H1 (cell line): ENCODE results near the gene OPCML.

ENCODE experiments used
- CEBPB ChIP-seq: IDR thresholded peaks from 2 replicates; pipeline ENCODE4 v1.6.1; 2012; ENCODE audit warnings: low read depth, low read length
- EGR1 ChIP-seq: IDR thresholded peaks from 2 replicates; pipeline ENCODE4 v1.6.1; 2011; ENCODE audit warnings: low read depth, low read length, borderline replicate concordance
- EZH2 ChIP-seq: fragments of 200-600 bp; sonication (generic); IDR thresholded peaks from 2 replicates; pipeline ENCODE4 v1.7.1; 2012; ENCODE audit warnings: low read depth, mild to moderate bottlenecking, moderate library complexity, low read length, inconsistent platforms; ENCODE audit not compliant: severe bottlenecking
- KDM4A ChIP-seq: IDR thresholded peaks from one replicate; pipeline ENCODE4 v1.7.1; 2012; ENCODE audit warnings: low read depth, mild to moderate bottlenecking, moderate library complexity, low read length, inconsistent platforms; ENCODE audit not compliant: severe bottlenecking
- MAFK ChIP-seq: IDR thresholded peaks from 2 replicates; pipeline ENCODE4 v1.6.1; 2012; ENCODE audit warnings: low read depth, mild to moderate bottlenecking, improper control_type of control experiment, low read length
- MAX ChIP-seq: IDR thresholded peaks from 2 replicates; pipeline ENCODE4 v1.6.1; 2012; ENCODE audit warnings: inconsistent platforms
- RAD21 ChIP-seq, 2 experiments: IDR thresholded peaks in 1 of 2; conservative IDR thresholded peaks in 1 of 2; 2 replicates each; pipeline ENCODE4 v1.6.1; 2011; ENCODE audit warnings: low read depth in 2 of 2, low read length in 2 of 2, improper control_type of control experiment in 1 of 2, inconsistent platforms in 1 of 2, mild to moderate bottlenecking in 1 of 2, moderate library complexity in 1 of 2
- SP2 ChIP-seq: IDR thresholded peaks from 2 replicates; pipeline ENCODE4 v1.6.1; 2012; ENCODE audit warnings: mild to moderate bottlenecking, low read length, inconsistent platforms
- SRF ChIP-seq: IDR thresholded peaks from 2 replicates; pipeline ENCODE4 v1.6.1; 2011; ENCODE audit warnings: mild to moderate bottlenecking, low read depth, low read length, moderate library complexity
- TEAD4 ChIP-seq: IDR thresholded peaks from 2 replicates; pipeline ENCODE4 v1.6.1; 2012; ENCODE audit warnings: low read depth, low read length, inconsistent platforms, mixed read lengths
- ZNF274 ChIP-seq: IDR thresholded peaks from 2 replicates; pipeline ENCODE4 v1.7.0; 2012; ENCODE audit warnings: low read length, borderline replicate concordance; ENCODE audit errors: extremely low read depth
- TF ChIP-seq, protein P1 (sequence below), 3 experiments: IDR thresholded peaks; 1 replicate in 2 of 3; 2 replicates in 1 of 3; pipeline versions ENCODE4 v1.5.1 to v1.6.1; 2011; ENCODE audit warnings: low read length in 3 of 3, mild to moderate bottlenecking in 3 of 3, inconsistent platforms in 2 of 3, low read depth in 1 of 3, moderate library complexity in 1 of 3; ENCODE audit not compliant: insufficient read depth in 1 of 3; ENCODE audit errors: control extremely low read depth in 1 of 3

DNA sequence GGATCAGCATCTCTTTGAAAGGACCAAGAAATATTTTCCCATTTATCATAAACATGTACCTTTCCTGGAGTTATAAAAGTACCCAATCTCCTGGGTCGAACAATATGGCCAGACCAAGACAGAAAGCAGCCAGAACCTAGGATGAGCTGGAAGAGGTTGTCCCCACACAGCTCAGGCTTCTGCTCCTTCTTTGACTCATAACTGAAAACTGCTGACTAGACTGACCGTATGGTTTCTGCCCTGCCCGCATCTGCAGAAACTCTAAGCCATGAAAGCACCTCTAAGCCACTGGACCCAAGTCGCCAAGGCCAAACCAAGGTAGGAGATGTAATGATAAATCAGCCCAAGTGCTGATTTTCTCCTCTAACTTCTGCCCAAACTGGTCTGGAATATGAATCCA, 129.8 kb downstream of the OPCML start:
- no peak for TF ChIP-seq ZNF274
- TF ChIP-seq, protein P1, sequence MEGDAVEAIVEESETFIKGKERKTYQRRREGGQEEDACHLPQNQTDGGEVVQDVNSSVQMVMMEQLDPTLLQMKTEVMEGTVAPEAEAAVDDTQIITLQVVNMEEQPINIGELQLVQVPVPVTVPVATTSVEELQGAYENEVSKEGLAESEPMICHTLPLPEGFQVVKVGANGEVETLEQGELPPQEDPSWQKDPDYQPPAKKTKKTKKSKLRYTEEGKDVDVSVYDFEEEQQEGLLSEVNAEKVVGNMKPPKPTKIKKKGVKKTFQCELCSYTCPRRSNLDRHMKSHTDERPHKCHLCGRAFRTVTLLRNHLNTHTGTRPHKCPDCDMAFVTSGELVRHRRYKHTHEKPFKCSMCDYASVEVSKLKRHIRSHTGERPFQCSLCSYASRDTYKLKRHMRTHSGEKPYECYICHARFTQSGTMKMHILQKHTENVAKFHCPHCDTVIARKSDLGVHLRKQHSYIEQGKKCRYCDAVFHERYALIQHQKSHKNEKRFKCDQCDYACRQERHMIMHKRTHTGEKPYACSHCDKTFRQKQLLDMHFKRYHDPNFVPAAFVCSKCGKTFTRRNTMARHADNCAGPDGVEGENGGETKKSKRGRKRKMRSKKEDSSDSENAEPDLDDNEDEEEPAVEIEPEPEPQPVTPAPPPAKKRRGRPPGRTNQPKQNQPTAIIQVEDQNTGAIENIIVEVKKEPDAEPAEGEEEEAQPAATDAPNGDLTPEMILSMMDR (IDR thresholded peaks at IDR 0.05; ENCODE audit: control extremely low read depth in 1 of 3, insufficient read depth in 1 of 3, low read depth in 1 of 3, low read length in 3 of 3), result no peak
- no peak for TF ChIP-seq MAFK
- no peak for TF ChIP-seq EZH2
- TF ChIP-seq MAX, result no peak
- TF ChIP-seq EGR1, result no peak
- no peak for TF ChIP-seq KDM4A
- no peak for TF ChIP-seq RAD21 (IDR thresholded peaks at IDR 0.05 in 1 of 2, conservative IDR thresholded peaks at IDR 0.05 in 1 of 2; ENCODE audit: low read depth in 2 of 2, low read length in 2 of 2)
- no peak for TF ChIP-seq SRF
- no peak for TF ChIP-seq TEAD4
- TF ChIP-seq SP2, result no peak
- TF ChIP-seq CEBPB, result no peak
